IPS DF 4.7 (cell line): Measurements from ENCODE around the gene GGT5.
"Not testable (repeated sequence)": the region's sequence is repeated elsewhere in the genome, so short reads cannot be mapped to it uniquely, and the experiment has no call there.

Experiments
- DNase-seq: peaks from one replicate; pipeline ENCODE4 v3.0.0-alpha.2; 2013; ENCODE audit warnings: low spot score; ENCODE audit errors: extremely low read depth

GGT5 gene

DNA sequence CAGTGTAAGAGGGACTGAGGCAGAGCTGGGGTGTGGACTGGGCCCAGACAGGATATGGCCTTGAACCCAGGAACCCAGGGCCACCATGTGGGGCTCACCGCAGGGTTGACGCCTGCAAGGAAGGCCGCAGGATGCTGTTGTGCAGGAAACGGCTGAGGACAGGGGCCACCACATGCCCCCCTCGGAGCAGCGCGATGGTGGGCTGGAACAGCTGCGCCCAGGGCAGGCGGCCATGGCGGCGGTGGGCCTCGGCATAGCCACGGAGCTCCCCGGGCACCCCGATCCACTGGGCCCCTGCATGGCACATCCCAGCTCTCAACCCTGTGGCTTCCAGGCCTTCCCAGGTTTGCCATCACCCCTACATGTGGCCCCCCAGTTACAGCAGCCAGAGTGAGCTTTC, 12.2 kb downstream of the GGT5 start:
- DNase-seq = no peak

DNA sequence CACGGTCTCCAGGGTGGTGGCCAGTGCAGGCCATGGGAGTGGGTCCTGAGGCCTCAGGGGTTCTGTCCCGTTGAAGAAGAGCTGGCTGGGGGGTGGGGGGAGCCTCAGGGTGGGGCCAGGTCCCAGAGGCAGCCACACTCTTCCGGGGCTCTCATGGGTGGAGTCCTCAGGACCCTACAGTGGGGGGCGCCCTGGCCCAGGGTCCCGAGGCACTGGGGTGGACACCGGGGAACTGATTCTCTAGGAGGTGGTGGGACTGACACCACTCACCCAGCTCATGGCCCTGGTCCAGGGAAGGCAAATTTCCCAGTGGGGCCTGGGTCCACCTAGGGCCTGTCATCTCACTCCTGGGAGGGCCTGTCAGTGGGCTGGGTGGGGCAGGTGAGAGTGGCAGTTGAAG, 12.8 kb downstream of the GGT5 start:
- DNase-seq = no peak

DNA sequence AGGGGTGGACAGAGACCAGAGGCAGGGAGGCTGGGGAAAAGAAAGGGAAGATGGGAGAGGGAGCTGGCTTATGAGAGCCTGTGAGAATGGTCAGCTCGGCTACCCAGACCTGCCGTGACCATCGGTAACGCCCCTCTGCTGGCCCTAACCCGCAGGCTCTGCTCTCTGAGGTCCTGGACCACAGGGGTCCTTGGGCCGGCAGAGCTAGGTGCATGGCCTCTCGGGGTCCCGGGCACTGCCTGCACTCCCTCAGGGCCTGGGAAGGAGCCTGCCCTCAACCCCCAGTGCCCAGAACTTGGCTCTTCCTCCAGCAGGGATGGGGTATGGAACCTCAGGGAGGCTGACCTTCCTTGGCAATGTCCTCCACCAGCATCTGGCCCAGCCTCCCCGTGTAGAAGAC, 13.2 kb downstream of the GGT5 start:
- no peak for DNase-seq

DNA sequence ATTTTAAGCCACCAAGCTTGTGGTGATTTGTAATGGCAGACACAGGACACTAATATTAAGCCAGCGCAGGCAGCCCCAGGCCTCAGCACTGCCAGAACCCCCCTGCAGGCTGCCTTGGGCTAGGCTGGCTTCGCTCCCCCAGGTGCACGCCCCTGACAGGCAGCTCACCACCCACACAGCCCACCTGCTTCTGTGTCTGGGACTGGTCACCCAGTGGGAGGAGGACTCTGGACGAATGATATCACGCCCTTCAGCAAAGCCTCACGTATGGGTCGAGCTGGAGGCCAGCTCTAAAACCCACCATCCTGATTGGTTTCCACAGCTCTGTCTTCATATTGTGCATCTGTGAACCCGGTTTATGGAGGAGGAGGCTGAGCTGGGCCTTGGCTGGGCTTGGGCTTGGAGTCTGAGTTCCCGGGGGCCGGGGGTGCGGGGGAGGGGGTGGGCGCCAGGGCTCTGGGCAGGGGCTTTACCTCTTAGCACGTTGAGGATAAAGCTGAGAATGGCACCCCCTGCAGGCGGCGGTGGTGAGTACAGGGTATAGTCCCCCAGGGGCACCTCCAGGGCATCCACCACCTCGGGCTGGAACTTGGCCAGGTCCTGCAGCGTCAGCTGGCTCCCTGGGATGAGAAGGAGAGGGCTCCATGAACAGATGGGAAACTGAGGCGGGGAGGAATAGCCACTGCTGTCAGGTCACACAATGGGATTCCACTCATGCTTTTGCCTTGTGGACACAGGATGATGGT, 13.8 kb downstream of the GGT5 start:
- no peak for DNase-seq

DNA sequence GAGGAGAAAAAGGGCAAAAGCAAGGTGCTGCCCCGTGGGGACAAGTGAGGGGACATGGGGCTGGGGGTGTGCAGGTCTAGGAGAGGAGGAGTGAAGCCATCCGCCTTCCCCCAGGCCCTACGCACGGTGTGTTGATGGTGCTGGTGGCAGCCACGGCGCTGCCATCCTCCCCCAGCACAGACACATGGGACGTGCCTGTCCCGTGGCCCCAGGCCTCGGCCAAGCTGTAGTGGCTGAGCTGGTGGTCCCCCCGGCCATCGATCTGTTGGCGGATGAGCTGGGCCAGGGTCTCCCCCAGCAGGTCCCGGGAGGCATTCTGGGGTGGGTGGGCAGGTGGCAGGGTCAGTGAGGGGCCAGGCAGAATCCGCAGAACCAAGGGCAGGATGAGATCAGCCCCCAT, 18.9 kb downstream of the GGT5 start:
- DNase-seq = no peak

DNA sequence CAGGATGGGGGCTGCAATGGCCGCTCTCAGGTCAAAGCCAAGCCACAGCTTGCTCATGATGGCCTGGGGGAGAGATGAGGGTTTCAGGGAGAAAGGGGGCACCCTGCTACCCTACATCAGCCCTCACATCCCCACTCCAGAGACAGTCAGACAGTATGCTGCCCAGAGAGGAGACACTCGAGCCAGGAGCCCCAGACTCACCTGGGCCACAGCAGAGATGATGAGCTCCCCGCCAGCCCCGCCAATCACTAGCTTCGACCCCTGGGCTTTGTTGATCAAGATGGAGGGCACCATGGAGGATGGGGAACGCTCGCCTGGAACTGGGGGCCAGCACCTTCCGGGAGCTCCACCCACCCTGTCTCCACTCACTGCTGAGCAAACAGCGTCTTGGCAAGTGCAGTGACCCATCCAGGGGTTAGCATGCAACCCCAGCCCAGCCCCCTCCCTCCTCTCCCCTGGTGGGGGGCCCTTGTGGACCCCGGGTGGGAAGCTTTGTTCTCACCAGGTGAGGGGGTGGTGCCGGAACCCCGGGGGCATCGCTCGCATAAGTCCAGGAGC, 19.8 kb downstream of the GGT5 start:
- DNase-seq = no peak

DNA sequence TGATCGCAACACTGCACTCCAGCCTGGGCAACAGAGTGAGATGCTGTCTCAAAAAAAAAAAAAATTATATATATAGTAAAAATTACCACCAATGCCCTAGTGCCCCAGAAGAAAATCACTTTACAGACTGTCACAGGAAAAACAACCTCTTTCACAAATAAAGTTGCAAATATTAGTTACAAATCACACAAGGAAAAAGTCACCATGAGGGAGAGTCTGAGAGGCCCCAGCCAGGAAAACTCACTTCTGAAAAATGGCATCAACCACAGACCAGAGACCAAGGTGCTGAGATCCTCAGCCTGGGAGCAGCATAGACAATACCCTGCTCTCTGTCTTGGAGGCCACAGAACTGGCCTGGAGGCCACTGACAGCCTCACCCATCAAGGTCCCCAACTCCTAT, 20.4 kb downstream of the GGT5 start:
- DNase-seq = no peak

DNA sequence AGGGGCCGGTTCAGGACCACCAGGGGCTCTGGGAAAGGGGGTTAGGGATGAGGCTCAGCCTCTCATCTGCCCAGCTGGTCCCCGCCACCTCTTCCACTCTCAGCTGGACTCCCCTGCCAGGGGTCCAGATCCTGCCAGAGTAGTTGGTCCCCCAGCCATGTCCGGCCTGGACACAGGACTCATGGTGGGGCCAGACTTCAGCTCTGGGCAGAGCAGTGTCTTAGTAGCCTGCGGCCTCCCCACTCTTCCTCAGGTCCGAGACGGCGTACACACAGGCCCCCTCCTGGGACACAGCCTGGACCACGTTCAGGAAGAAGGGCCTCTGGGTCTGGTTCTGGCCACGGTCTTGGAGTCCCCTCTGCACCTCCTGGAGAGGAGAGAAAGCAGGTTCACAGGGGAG, 25.1 kb downstream of the GGT5 start:
- DNase-seq = no peak

DNA sequence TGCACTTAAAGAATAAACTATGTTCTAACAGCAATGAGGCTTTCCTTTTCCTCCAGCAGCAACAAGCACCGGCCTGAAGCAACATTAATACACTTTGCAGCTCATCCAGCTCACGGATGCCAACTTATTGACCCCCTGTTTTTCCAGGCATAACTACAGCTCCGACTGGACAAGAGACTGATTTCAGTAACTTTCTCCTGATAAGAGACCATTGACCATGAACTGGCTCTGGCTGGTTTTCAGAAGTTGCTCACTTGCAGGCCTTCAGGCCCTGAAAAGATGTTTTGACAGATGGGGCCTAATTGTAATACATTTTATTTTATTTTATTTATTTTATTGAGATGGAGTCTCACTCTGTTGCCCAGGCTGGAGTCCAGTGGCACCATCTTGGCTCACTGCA, 27.5 kb downstream of the GGT5 start:
- no peak for DNase-seq

DNA sequence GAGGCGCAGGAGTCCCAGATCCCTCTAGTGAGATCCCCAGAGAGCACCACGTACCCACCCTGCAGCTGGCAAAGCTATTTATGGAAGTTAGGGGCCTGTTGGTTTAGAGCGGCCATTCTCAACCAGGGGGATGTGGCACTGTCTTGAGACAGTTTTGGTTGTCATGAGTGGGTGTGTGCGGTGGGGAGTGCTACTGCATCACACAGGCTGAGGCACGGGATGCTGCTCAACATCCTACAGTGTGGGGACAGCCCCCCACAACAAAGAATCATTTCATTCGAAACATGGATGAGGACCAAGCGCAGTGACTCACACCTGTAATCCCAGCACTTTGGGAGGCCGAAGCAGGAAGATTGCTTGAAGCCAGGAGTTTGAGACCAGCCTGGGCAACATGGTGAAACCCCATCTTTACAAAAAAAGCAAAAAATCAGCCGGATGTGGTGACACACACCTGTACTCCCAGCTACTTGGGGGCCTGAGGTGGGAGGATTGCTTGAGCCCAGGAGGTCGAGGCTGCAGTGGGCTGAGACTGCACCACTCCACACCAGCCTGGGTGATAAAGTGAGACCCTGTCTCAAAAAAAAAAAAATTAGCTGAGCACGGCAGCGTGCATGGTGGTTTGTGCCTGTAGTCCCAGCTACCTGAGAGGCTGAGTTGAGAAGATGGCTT, 28.2 kb downstream of the GGT5 start:
- no peak for DNase-seq

DNA sequence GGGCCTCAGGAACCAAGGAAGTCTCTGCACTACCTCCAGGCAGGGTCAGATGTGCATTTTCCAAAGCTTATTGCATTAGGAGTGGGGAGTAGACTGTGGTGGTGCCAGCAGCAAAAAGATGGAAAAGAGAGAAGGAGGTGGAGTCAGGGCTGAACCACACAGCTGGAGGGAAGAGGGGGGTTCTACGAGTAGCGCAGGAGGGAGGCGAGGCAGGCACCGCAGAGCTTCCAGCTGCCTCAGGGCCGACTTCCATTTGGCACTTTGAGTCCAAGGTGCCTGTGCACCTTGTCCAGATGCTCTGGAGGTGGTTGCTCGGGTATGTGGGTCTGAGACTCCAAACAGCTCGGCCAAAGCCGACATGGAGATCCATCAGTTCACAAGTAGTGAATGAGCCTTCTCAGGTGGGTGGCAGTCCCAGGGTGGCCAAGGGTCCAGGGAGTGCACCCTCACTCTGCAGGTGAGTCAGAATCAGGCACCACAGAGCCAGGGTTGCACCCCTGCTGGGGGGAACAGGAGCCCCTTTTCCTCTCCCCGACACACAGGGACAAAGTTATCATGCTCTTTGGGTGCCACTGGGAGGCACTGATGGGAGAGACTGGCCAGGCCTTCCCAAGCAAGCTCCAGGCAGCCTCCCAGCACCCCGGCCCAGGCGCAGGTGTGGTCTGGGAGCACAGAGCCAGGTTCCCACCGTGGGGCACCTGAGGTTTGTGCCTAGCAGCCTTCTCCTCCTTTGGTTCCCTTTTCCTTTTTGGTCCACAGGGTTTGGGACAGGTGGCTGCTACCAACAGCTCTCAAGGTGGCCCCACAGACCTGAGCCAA, 30.2 kb downstream of the GGT5 start:
- no peak for DNase-seq

DNA sequence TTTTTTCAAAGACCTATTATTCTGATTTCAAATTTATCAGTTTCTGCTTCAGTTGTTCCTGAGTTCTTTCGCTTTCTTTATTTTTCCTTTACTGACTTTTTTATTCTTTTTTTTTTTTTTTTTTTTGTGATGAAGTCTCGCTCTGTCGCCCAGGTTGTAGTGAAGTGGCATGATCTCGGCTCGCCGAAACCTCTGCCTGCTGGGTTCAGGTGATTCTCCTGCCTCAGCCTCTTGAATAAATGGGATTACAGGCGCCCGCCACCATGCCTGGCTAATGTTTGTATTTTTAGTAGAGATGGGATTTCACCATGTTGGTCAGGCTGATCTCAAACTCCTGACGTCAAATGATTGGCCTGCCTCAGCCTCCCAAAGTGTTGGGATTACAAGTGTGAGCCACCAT, 31.8 kb downstream of the GGT5 start:
- DNase-seq = not testable (repeated sequence)

DNA sequence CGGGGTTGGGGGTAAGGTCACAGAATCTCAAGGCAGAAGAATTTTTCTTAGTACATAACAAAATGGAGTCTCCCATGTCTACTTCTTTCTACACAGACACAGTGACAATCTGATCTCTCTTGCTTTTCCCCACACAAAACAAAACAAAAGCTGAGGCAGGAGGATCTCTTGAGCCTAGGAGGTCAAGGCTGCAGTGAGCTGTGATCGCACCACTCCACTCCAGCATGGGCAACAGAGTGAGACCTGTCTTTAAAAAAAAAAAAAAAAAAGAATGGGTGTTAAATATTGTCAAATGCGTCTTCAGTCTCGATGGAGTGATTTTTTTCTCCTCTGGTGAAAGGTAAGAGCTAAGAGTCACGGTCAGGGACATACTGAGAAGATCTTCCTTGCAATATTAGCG, 33.2 kb downstream of the GGT5 start:
- DNase-seq = not testable (repeated sequence)

DNA sequence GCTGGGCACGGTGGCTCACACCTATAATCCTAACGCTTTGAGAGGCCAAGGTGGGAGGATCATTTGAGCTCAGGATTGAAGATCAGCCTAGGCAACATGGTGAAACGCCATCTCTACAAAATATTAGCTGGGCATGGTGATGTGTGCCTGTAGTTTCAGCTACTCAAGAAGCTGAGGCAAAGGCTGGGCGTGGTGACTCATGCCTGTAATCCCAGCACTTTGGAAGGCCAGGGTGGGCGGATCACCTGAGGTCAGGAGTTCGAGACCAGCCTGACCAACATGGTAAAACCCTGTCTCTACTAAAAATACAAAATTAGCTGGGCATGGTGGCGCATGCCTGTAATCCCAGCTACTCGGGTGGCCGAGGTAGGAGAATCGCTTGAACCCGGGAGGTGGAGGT, 34.5 kb downstream of the GGT5 start:
- DNase-seq = not testable (repeated sequence)

DNA sequence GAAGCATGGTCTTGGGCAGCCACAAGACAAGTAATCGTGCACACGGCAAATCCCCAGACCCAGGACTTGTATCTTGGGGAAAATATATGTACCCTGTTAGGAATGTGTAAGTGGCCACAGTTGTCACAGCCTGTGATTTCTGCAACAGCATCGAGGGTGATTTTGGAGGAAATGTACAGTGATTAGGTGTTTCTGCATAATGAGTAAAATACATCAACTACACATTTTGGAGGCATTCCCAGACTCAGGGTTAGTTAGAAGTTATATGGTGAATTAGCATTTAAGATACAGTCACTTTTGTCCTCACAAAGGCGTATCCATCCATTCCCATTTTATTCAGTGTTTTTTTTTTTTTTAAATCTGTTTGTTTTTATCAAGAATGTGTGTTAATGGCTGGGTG, 35.2 kb downstream of the GGT5 start:
- DNase-seq = no peak

DNA sequence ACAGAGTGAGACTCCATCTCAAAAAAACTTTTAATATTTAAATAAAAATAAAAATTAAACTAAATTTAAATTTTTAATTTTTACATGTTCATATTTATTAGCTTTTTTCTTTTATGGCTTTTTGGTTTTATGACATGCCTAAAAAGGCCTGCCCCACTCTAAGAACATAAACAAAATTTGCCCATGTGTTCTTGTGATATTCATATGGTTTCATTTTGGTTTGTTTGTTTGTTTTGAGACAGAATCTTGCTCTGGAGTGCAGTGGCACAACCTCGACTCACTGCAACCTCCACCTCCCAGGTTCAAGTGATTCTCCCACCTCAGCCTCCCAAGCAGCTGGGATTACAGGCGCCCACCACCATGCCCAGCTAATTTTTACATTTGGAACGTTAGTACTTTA, 35.9 kb downstream of the GGT5 start:
- DNase-seq = no peak

DNA sequence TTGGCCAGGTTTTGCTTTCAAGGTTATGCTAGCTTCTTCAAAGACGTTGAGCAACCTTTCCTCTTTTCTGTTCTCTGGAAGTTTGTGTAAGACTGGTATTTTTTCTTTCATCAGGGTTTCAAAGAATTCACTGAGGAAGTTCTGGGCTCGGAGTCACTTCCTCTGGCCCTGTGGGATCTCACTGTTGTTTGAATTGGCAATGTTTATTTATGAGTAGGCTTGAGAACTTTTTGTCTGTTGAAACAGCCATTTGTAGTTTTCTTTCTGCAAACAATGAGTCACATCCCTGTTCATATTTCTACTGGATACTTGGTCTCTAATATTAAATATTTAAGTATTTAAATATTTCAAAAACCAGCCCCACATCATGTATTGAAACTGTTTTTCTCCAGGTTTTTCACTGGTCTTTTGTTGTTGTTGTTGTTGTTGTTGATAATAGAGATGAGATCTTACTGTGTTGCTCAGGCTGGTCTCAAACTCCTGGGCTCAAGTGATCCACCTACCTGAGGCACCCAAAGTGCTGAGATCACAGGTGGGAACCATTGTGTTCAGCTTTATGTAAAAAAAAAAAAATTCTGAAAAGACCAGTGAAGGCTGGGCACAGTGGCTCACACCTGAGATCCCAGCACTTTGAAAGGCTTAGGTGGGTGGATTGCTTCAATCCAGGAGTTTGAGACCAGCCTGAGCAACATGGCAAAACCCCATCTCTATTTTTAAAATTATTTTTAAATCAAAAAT, 36.7 kb downstream of the GGT5 start:
- no peak for DNase-seq

DNA sequence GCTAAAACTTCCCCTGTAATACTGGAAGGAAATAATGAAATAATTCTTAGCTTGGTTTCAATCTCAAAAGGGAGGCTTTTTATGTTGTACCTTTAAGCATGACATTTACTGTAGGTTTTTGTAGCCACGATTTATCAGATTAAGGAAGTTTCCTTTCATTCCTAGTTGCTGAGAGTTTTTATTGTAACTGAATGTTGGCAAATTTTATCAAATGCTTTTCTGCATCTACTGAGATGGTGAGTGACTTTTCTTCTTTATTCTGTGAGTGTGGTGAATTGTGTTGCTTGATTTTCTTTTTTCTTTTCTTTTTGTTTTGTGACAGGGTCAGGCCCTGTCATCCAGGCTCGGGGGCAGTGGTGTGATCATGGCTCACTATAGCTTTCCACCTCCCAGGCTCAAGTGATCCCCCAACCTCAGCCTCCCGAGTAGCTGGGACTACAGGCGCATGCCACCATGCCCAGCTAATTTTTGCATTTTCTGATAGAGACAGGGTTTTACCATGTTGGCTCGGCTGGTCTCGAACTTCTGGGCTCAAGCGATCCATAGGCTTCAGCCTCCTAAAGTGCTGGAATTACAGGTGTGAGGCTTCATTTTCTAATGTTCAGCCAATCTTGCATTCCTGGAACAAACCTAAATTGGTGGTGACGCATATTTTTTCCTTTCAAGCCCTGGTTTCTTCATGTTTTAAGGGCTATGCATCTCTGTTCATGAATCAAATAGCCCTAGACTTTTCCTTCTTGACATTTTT, 37.4 kb downstream of the GGT5 start:
- no peak for DNase-seq

DNA sequence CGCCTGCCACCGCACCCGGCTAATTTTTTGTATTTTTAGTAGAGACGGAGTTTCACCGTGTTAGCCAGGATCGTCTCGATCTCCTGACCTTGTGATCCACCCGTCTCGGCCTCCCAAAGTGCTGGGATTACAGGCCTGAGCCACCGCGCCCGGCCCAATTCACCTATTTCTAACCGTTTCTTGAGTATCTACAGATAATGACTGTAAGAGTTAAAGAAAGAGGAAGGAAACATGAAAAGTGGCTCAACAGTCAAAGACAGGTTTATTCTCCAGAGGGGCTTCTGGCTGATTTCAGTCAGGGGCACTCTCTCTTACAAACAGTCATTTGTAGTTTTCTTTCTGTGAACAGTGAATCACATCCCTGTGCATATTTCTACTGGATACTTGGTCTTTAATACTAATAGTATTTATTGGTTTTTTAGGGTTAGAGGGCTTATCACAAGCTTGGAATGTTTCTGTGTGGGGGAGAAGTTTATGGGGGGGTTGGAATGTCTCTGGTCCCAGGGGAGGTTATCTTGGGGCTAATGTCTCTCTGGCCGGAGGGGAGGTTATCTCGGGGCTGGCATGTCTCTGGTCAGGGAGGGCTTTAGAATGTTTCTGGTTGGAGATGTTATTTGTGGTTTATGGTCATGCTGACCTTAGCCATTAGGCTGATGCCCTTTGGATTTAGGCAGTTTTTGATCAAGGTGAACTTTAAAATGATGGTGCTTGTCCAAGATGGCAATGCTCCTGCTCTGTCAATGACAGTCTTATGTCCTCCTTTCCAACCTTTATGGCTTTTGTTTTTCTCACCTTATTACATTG, 38.2 kb downstream of the GGT5 start:
- DNase-seq = not testable (repeated sequence)
